Caco-2 (cell line): ENCODE results near the gene TK2. TPM values are rescaled to one million over a fixed set of nuclear protein-coding genes. Genes with fewer than 3 reads are reported as not detected.

Source experiments
- BruUV-seq: library from RNA; stranded (reverse); fragments of 400-500 nt; replicated peaks from 2 replicates; lab custom pipeline; 2021; lab: Mats Ljungman, UMichigan
- CTCF ChIA-PET: fragments of 300-600 bp; sonication (Branson Sonifier 250); formaldehyde crosslinking; loops from one replicate; lab custom pipeline; 2022; ENCODE audit warnings: antibody characterized with exemption; lab: Charles Lee
- POLR2A ChIA-PET: fragments of 300-600 bp; sonication (Branson Sonifier 250); formaldehyde crosslinking; loops from one replicate; lab custom pipeline; 2022; ENCODE audit warnings: antibody characterized with exemption; lab: Charles Lee
- DNase-seq, 2 experiments: peaks; one replicate each; pipeline versions ENCODE4 v3.0.0 to v3.0.0-alpha.2; 2020 to 2022
- H3K27me3 ChIP-seq: replicated peaks from 2 replicates; pipeline ENCODE4 v1.6.0; 2011; ENCODE audit warnings: low read length; ENCODE audit not compliant: control insufficient read depth, insufficient read depth
- H3K36me3 ChIP-seq: 2 replicates; pipeline ENCODE4 v1.5.1; 2011; ENCODE audit warnings: low read length; ENCODE audit not compliant: control insufficient read depth, insufficient read depth
- H3K4me1 ChIP-seq: fragments of 250-450 bp; sonication (Bioruptor Pico); 2 replicates; pipeline ENCODE4 v1.5.1; 2020; ENCODE audit warnings: mild to moderate bottlenecking
- H3K4me3 ChIP-seq: 2 replicates; pipeline ENCODE4 v1.5.1; 2011; ENCODE audit warnings: low read depth, mild to moderate bottlenecking, control low read depth, low read length
- H3K9me3 ChIP-seq: fragments of 250-450 bp; sonication (Bioruptor Pico); 2 replicates; pipeline ENCODE4 v1.5.1; 2020; ENCODE audit warnings: mild to moderate bottlenecking, moderate library complexity
- H3K27ac Mint-ChIP-seq: one replicate; pipeline ENCODE4 v1.8.0; 2022; ENCODE audit warnings: mixed read lengths; ENCODE audit not compliant: unreplicated experiment
- H3K27me3 Mint-ChIP-seq: one replicate; pipeline ENCODE4 v1.8.0; 2022; ENCODE audit warnings: mixed read lengths; ENCODE audit not compliant: insufficient read depth, unreplicated experiment
- H3K36me3 Mint-ChIP-seq: one replicate; pipeline ENCODE4 v1.8.0; 2022; ENCODE audit warnings: mild to moderate bottlenecking, mixed read lengths; ENCODE audit not compliant: insufficient read depth, unreplicated experiment
- H3K4me1 Mint-ChIP-seq: one replicate; pipeline ENCODE4 v1.8.0; 2022; ENCODE audit warnings: low read depth, mixed read lengths; ENCODE audit not compliant: unreplicated experiment
- H3K4me3 Mint-ChIP-seq: one replicate; pipeline ENCODE4 v1.8.0; 2022; ENCODE audit warnings: mild to moderate bottlenecking, moderate library complexity, mixed read lengths; ENCODE audit not compliant: unreplicated experiment
- H3K9me3 Mint-ChIP-seq: one replicate; pipeline ENCODE4 v1.8.0; 2022; ENCODE audit warnings: mixed read lengths; ENCODE audit not compliant: unreplicated experiment
- CTCF ChIP-seq, 2 experiments: fragments of 200-600 bp in 1 of 2; IDR thresholded peaks; 1 replicate in 1 of 2; 2 replicates in 1 of 2; pipeline versions ENCODE4 v1.5.1 to v1.8.0; 2011 to 2022; ENCODE audit warnings: antibody characterized with exemption in 1 of 2, control low read depth in 1 of 2, inconsistent platforms in 1 of 2, low read depth in 1 of 2, low read length in 1 of 2, mild to moderate bottlenecking in 1 of 2, moderate library complexity in 1 of 2; ENCODE audit not compliant: insufficient read depth in 1 of 2, severe bottlenecking in 1 of 2, unreplicated experiment in 1 of 2
- intact Hi-C: fragments of 100-400 bp; cut with micrococcal nuclease; formaldehyde crosslinking; loops from one replicate; pipeline ENCODE4 v1.10.0; 2022; ENCODE audit not compliant: unreplicated experiment
- total RNA-seq: library from RNA; stranded (reverse); gene quantifications from 2 replicates; pipeline ENCODE4 v1.2.3, GENCODE V29; 2022

TK2 gene
- total RNA-seq, 1 experiment from 2014 or later: 18.2 TPM

- H3K4me1 Mint-ChIP-seq: no peaks in the 10 kb centered on the region
- POLR2A ChIA-PET: no interaction called here
- Histone ChIP-seq H3K36me3 (no peaks in the 10 kb centered on the region), H3K9me3 (no peaks in the 10 kb centered on the region; the same call in 1 of the 2 replicates), H3K27me3 (no peaks in the 10 kb centered on the region), H3K4me3 (no peak overlapping the region), H3K4me1 (no peaks in the 10 kb centered on the region)
- no peak for TF ChIP-seq CTCF (IDR thresholded peaks at IDR 0.05; ENCODE audit: insufficient read depth in 1 of 2, low read depth in 1 of 2, low read length in 1 of 2, severe bottlenecking in 1 of 2, unreplicated experiment in 1 of 2)
- intact Hi-C loops: no loop called here
- H3K36me3 Mint-ChIP-seq: peaks cover 4% of the 10 kb centered on the region
- no TSS peak for BruUV-seq
- no peak for DNase-seq
- no peak overlapping the region for H3K27ac Mint-ChIP-seq
- no peak overlapping the region for H3K4me3 Mint-ChIP-seq
- no peaks in the 10 kb centered on the region for H3K9me3 Mint-ChIP-seq
- peaks cover 5% of the 10 kb centered on the region for H3K27me3 Mint-ChIP-seq
- CTCF ChIA-PET: no interaction called here
Observed at GRCh38 chr16:66493490-66494401, 56.2 kb downstream of the TK2 start.

GRCh38 chr16:66491716-66492064 is 58.2 kb downstream of the TK2 start:
- POLR2A ChIA-PET: no interaction called here

More at GRCh38 chr16:66491716-66492064, 58.2 kb downstream of the TK2 start:
- no peaks in the 10 kb centered on the region for H3K4me1 Mint-ChIP-seq
- H3K9me3 Mint-ChIP-seq: no peaks in the 10 kb centered on the region
- Histone ChIP-seq H3K27me3 (no peaks in the 10 kb centered on the region), H3K36me3 (no peaks in the 10 kb centered on the region), H3K4me1 (no peaks in the 10 kb centered on the region), H3K9me3 (no peaks in the 10 kb centered on the region; the same call in 1 of the 2 replicates), H3K4me3 (no peak overlapping the region)
- H3K27me3 Mint-ChIP-seq: no peaks in the 10 kb centered on the region
- no peak overlapping the region for H3K4me3 Mint-ChIP-seq
- intact Hi-C loops: no loop called here
- BruUV-seq: no TSS peak
- no peak overlapping the region for H3K27ac Mint-ChIP-seq
- DNase-seq: no peak
- no peaks in the 10 kb centered on the region for H3K36me3 Mint-ChIP-seq
- TF ChIP-seq CTCF (IDR thresholded peaks at IDR 0.05; ENCODE audit: insufficient read depth in 1 of 2, low read depth in 1 of 2, low read length in 1 of 2, severe bottlenecking in 1 of 2, unreplicated experiment in 1 of 2): no peak
- CTCF ChIA-PET: no interaction called here
